Adipose tissue (tissue), 3 donors: ENCODE measurements around the gene KIF18A. TPM values are rescaled to one million over a fixed set of nuclear protein-coding genes. Genes with fewer than 3 reads are reported as not detected.

Experiments used
- H3K27ac ChIP-seq: one replicate; pipeline ENCODE4 v1.5.1; 2013; ENCODE audit warnings: low read depth, low read length
- WGBS, 3 donors: extraction: QIAGEN DNeasy Blood & Tissue Kit; methylation state at CpG; one replicate each; pipeline ENCODE4 v1.1.7; 2013; 5-methylcytosine and 5-hydroxymethylcytosine counted together
- polyA plus RNA-seq, 3 donors: library from polyadenylated mRNA; stranded (reverse); fragments of 200-250 nt; gene quantifications; one replicate each; pipeline ENCODE4 v1.2.3, GENCODE V29; 2013
- donor health status: healthy with polysubstance abuse.
- donor health status: Bipolar disorder and iron deficiency.
- donor health status: healthy.

KIF18A gene
- polyA plus RNA-seq, 3 donors = 0.10 to 0.22 (median 0.10) TPM

DNA sequence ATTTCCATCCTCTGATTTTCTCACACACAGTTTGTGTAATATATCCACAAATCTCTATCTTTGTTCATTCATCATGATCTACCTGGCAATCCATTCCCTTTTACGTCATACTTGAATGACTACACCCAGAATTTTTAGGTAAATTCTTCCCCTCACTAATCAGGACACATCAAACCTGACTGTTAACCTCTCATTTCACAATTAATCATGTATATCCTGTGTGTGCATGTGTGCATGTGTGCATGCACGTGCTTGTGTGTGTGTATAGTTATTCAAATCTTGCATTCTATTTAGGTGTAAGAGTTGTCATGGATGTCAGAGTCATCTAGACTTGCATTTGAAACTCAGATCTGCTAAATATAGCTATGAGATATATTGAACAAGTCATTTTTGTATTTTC lies 130.4 kb downstream of the KIF18A start:
- no peak overlapping the region for H3K27ac ChIP-seq
- WGBS, 3 donors = 70 to 89% (median 85%) methylated on average over 2 of the region's 2 CpGs

DNA sequence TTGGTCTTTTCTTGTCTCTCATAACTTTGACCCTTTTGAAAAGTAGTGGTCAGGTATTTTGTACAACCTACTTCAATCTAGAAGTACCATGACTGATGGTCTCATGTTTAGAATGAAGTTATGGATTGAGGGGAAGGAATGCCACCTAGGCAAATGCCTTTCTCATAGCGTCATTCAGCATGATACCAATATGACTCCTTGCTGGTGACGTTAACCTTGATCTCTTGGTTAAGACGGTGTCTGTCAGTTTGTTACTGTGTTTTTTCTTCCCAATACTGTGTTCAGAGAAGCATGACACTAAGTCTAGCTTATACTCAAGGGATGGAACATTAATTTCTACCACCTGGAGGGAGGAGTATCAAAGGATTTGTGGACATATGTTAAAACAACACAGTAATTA lies 130.9 kb downstream of the KIF18A start:
- WGBS, 3 donors = 67 to 84% (median 81%) methylated on average over 3 of the region's 3 CpGs
- no peak overlapping the region for H3K27ac ChIP-seq

DNA sequence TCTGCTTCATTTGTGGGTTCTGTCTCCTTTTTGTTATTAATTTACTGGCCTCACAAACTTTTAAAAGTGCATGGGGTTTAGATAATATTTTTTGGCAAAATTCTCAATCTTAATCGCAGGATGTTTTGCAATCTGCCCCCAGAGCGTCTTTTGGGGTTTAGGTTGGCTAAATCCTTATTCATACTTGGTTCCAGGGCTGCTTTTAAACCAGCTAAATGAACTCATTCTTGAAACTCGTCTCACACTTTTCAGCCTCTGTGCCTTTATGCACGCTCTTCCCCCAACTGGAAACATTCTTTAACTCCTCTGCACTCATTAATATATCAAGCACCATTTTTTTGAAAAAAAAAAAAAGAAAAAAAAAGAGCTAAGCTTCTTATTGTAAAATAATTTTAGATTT lies 131.7 kb downstream of the KIF18A start:
- WGBS, 3 donors = 51 to 53% (median 52%) methylated on average over 4 of the region's 4 CpGs
- H3K27ac ChIP-seq = no peak overlapping the region

DNA sequence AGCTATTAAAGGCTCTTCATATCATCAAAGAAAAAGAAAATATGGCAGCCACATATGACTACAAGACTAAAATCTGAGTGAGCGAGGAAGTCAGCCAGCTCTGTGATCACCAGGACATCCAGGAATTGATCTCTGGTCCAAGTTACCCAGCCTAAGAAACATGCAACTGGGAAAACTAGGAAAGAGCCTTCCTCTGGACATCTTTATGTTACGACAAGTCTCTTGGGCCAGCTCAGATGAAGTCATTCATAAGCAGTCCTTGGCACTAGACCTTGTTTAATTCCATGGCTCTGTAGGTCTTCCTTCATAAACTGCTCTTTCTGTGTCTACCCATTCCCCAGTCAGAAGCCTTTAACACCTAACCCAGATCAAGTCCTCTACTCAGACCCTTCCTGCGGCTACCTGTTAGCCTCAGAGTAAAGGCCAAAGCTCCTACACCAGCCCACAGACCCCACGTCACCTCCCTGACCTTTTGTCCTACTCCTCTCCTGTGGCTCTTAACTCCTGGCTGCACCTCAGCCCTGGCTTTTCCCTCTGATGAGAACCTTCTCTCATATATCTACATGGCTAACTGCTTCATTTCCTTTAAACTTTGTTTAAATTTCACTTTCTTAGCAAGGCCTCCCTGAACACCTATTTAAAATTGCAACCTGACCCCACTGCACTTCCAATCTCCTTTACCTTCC lies 134.0 kb downstream of the KIF18A start:
- H3K27ac ChIP-seq = no peak overlapping the region
- 70 to 74% (median 71%) methylated on average over 4 of the region's 4 CpGs for WGBS, 3 donors

DNA sequence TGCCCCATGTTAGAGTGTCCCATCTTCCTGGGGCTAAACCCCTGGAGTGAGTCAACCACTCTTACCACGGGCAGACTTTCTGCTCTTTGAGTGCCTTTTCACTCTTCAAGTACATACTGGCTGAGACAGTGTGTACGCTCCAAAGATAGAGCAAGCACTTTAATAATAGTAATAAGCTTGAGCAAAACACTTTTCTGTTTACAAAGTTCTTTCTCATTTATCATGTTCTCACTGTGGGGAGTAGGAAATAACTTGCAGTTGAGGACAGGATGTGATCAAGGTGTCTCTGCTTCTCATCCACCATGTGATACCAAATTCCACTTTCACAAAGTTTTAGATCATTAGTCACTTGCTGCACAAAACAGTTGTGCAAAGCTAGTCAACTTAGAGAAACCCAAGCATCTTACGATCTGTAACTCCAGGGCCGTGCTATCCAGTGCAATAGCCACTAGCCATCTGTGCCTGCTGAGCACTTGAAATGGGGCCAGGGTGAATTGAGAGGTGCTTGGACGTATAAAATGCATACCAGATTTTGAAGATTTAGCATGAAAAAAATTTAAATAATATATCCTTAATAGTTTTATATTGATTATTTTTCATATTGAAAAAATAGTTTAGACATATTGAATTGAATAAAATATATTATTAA lies 135.3 kb downstream of the KIF18A start:
- H3K27ac ChIP-seq = no peak overlapping the region
- WGBS, 3 donors = 68 to 80% (median 74%) methylated on average over 5 of the region's 5 CpGs

DNA sequence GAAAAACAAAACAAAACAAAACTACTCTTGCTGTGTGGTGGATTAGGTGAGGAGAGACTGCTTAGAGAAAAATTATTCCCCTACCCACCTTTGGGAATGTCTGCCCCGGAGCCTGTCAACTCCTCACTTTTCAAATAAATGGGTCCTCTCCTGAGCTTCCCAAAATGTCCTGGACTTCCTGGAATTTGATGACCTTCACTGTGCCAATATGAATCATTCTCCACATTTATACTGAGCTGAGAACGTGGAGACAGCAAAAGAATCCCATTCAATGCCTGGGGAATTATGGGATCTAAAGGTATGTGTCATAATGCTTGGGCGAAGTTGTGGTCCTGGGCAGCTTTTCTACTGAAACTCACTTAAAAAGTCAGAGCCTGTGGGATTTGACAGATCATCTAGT lies 136.8 kb downstream of the KIF18A start:
- 79 to 83% (median 79%) methylated on average over 3 of the region's 3 CpGs for WGBS, 3 donors

More for the DNA sequence above, 136.8 kb downstream of the KIF18A start:
- no peak overlapping the region for H3K27ac ChIP-seq

Other genes with a start within 250 kb of the KIF18A start
- 1 to 10 TPM; 2.3 to 4.3 (median 2.9) TPM for gene METTL15, start 232 bp upstream of the KIF18A start, polyA plus RNA-seq